OCI-LY3 (cell line): ENCODE data around the gene SIGLEC11.

Experiments
- CTCF ChIP-seq: fragments of 200-600, 300-600 bp; sonication (generic); IDR thresholded peaks from 2 replicates; pipeline ENCODE4 v1.5.1; 2014; ENCODE audit warnings: antibody characterized with exemption, low read length, low read depth
- EZH2phosphoT487 ChIP-seq: fragments of 200-600 bp; shearing (Covaris generic); IDR thresholded peaks from 2 replicates; pipeline ENCODE4 v1.6.1; 2018; ENCODE audit warnings: antibody characterized with exemption, mixed run types, low read depth

- TF ChIP-seq EZH2phosphoT487 (no peak), CTCF (no peak)
Measured at GRCh38 chr19:50005428-50005827, 44.5 kb upstream of the SIGLEC11 start.
